Liver (tissue), 3 donors: ENCODE measurements around the gene FOXI2.

Source experiments
- ATF3 ChIP-seq: IDR thresholded peaks from 2 replicates; pipeline ENCODE4 v1.6.1; 2016; ENCODE audit warnings: antibody characterized with exemption
- EGR1 ChIP-seq, 2 donors: IDR thresholded peaks; 2 replicates each; pipeline ENCODE4 v1.6.1; 2016 to 2018; ENCODE audit warnings: antibody characterized with exemption in 2 of 2, low read depth in 2 of 2
- HNF4A ChIP-seq, 2 donors: conservative IDR thresholded peaks; 2 replicates each; pipeline ENCODE4 v1.6.1; 2016; ENCODE audit warnings: antibody characterized with exemption in 2 of 2, mild to moderate bottlenecking in 2 of 2
- MAX ChIP-seq: IDR thresholded peaks from 2 replicates; pipeline ENCODE4 v1.6.1; 2016; ENCODE audit warnings: antibody characterized with exemption
- RAD21 ChIP-seq, 2 donors: IDR thresholded peaks; 2 replicates each; pipeline ENCODE4 v1.6.1; 2016; ENCODE audit warnings: antibody characterized with exemption in 2 of 2, mild to moderate bottlenecking in 2 of 2
- YY1 ChIP-seq: IDR thresholded peaks from 2 replicates; pipeline ENCODE4 v1.6.1; 2016; ENCODE audit warnings: antibody characterized with exemption, mild to moderate bottlenecking
- ZBTB33 ChIP-seq: IDR thresholded peaks from 2 replicates; pipeline ENCODE4 v1.6.1; 2016; ENCODE audit warnings: antibody characterized with exemption
- TF ChIP-seq, protein P1 (sequence below): fragments of 150-350 bp; IDR thresholded peaks from 2 replicates; pipeline ENCODE4 v1.5.1; 2017; ENCODE audit warnings: improper control_type of control experiment, low read depth, low read length; ENCODE audit not compliant: missing input control
- donor health status: healthy.
- donor health status: healthy.

GRCh38 chr10:127740596-127740995, 3.6 kb downstream of the FOXI2 start:
- TF ChIP-seq, protein P1, sequence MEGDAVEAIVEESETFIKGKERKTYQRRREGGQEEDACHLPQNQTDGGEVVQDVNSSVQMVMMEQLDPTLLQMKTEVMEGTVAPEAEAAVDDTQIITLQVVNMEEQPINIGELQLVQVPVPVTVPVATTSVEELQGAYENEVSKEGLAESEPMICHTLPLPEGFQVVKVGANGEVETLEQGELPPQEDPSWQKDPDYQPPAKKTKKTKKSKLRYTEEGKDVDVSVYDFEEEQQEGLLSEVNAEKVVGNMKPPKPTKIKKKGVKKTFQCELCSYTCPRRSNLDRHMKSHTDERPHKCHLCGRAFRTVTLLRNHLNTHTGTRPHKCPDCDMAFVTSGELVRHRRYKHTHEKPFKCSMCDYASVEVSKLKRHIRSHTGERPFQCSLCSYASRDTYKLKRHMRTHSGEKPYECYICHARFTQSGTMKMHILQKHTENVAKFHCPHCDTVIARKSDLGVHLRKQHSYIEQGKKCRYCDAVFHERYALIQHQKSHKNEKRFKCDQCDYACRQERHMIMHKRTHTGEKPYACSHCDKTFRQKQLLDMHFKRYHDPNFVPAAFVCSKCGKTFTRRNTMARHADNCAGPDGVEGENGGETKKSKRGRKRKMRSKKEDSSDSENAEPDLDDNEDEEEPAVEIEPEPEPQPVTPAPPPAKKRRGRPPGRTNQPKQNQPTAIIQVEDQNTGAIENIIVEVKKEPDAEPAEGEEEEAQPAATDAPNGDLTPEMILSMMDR = no peak
- TF ChIP-seq RAD21 (IDR thresholded peaks at IDR 0.05) = no peak
- no peak for TF ChIP-seq ATF3
- no peak for TF ChIP-seq ZBTB33
- no peak for TF ChIP-seq HNF4A (conservative IDR thresholded peaks at IDR 0.05)
- TF ChIP-seq YY1 = no peak
- TF ChIP-seq MAX = no peak
- TF ChIP-seq EGR1 (IDR thresholded peaks at IDR 0.05; ENCODE audit: low read depth in 2 of 2) = no peak
